ENCODE measurements around the gene IFT25. TPM values are rescaled to one million over a fixed set of nuclear protein-coding genes. Genes with fewer than 3 reads are reported as not detected.
"Not testable (repeated sequence)": the region's sequence is repeated elsewhere in the genome, so short reads cannot be mapped to it uniquely, and the experiment has no call there.

Gene IFT25
- total RNA-seq, 2 donors from 2014 or later = 61.8 to 71.2 TPM

DNA sequence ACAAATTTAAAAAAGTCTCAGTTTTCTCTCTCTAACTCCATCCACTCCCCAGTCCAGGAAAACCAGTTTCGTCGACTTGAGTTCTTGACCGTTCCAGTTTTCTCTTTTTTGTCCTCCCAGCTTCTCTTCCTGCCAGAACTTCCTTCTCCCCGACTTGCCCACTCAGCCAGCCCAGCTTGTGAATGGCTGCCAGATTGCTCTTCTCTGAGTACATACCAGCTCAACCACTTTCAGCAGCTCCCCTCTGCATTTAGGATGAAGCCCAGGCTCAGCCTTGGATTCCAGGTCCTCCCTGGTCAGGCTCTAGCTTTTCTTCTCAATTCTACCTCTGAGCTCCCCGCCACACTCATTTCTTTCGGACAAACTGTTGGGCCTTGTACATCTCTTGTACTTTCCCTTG, 50.1 kb downstream of the IFT25 start:
- Mint-ChIP-seq H3K4me3 (no peak overlapping the region), H3K27me3 (peaks cover 7 to 15% of the 10 kb centered on the region in 2 donors), H3K27ac (no peak overlapping the region)

DNA sequence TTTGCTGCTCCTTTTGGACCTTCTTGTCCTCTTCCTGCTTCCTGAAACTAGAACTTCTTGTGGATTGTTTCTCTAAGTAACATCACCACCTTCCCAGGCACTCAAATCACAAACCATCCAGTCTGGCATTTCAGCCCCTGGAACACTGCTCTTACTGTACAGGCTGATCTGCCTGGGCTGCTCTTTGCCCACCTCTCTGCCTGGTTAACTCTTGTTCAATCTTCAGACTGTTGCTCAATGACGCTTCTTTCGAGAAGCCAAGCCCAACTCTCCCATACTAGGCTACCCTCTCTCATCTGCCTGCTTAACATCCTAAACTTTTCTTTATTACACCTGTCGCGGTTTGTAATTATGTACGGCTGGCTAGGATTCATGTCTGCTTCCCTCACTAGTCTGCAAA, 50.9 kb downstream of the IFT25 start:
- Mint-ChIP-seq H3K4me1 (ENCODE audit: low read depth in 2 of 2) (peaks cover 13 to 34% of the 10 kb centered on the region in 2 donors), H3K9me3 (no peaks in the 10 kb centered on the region), H3K27ac (no peak overlapping the region), H3K36me3 (no peaks in the 10 kb centered on the region), H3K4me3 (no peak overlapping the region), H3K27me3 (peaks cover 7 to 15% of the 10 kb centered on the region in 2 donors)
- DNase-seq (ENCODE audit: low spot score) (no peak), ATAC-seq (no peak)

More for the DNA sequence above, 50.1 kb downstream of the IFT25 start:
- ATAC-seq = no peak
- Mint-ChIP-seq H3K36me3 (no peaks in the 10 kb centered on the region), H3K4me1 (ENCODE audit: low read depth in 2 of 2) (peaks cover 7 to 28% of the 10 kb centered on the region in 2 donors), H3K9me3 (no peaks in the 10 kb centered on the region)
- no peak for DNase-seq (ENCODE audit: low spot score)

DNA sequence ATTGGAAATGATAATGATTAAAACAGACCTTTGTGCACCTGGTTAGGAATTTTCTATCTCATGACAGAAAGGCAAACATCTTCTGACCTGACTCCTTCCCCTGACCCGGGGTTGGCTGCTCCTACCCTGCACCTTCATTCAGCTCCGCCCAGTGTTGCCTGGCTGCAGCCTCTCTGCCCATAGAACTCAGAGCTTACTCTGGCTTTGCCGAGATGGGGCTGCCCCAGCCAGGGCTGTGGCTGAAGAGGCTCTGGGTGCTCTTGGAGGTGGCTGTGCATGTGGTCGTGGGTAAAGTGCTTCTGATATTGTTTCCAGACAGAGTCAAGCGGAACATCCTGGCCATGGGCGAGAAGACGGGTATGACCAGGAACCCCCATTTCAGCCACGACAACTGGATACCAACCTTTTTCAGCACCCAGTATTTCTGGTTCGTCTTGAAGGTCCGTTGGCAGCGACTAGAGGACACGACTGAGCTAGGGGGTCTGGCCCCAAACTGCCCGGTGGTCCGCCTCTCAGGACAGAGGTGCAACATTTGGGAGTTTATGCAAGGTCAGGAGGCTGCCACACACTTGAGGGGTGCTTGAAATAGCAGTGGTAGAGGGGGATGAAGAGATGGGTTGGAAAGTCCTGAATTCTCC, 51.4 kb downstream of the IFT25 start, which contains the start of gene DIO1:
DIO1 (plus strand) TSS at position 189 of the 638 bp plus-strand sequence; CDS start at position 213, 24 bp downstream.
- no peaks in the 10 kb centered on the region for H3K9me3 Mint-ChIP-seq
- H3K4me3 Mint-ChIP-seq = no peak within 1 kb of the TSS
- DNase-seq (ENCODE audit: low spot score) = no peak
- H3K27ac Mint-ChIP-seq = peak within 1 kb of the TSS in 1 of 2 donors; percentile 61
- ATAC-seq = no peak
- H3K4me1 Mint-ChIP-seq (ENCODE audit: low read depth in 2 of 2) = peaks cover 17 to 37% of the 10 kb centered on the region in 2 donors
- no peaks in the 10 kb centered on the region for H3K36me3 Mint-ChIP-seq
- H3K27me3 Mint-ChIP-seq = peaks cover 7 to 15% of the 10 kb centered on the region in 2 donors

DNA sequence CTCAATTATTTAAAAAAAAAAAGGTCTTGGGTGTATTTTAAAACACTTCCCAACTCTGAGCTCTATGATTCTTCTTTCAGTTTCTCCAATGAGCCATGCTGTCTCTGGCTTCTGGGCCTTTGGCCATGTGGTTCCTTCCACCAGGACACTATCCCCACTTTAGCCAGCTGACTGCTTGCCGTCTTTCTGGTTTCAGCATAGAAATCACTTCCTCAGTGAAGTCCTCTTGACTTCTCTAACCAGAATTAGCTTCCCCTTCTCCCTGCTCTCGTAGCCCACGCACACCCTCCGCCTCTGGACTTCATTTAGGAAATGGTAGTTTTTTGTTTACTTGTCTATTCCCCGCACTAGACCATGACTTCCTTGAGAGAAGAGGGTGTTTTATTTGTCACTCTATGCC, 52.6 kb downstream of the IFT25 start:
- peaks cover 24 to 44% of the 10 kb centered on the region in 2 donors for H3K4me1 Mint-ChIP-seq (ENCODE audit: low read depth in 2 of 2)
- H3K27me3 Mint-ChIP-seq = peaks cover 7 to 15% of the 10 kb centered on the region in 2 donors
- ATAC-seq (no peak), DNase-seq (ENCODE audit: low spot score) (no peak)
- no peaks in the 10 kb centered on the region for H3K9me3 Mint-ChIP-seq
- H3K27ac Mint-ChIP-seq = peak overlapping the region in 1 of 2 donors; percentile 61
- no peak overlapping the region for H3K4me3 Mint-ChIP-seq
- H3K36me3 Mint-ChIP-seq = no peaks in the 10 kb centered on the region

DNA sequence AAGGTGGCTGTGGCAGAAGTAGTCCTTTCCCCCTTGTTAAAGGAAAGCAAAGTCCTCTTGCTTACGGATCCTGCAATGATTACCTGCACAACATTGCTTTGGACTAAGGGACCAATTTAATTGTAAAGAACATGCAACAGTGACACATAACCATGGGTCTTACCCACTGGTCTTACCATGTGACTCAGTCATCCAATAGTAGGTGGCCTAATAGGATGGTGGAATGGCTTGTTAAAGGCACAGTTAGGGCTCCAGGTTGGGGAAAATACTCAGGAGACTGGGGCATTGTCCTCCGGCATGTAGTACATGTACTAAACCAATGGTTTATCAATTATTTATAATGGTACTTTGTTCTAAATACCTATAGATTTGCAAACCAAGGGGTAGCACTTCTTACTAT, 53.8 kb downstream of the IFT25 start:
- Mint-ChIP-seq H3K27me3 (peaks cover 7 to 15% of the 10 kb centered on the region in 2 donors), H3K36me3 (no peaks in the 10 kb centered on the region), H3K4me1 (ENCODE audit: low read depth in 2 of 2) (peaks cover 32 to 47% of the 10 kb centered on the region in 2 donors), H3K4me3 (no peak overlapping the region), H3K27ac (no peak overlapping the region), H3K9me3 (no peaks in the 10 kb centered on the region)
- DNase-seq (ENCODE audit: low spot score) = no peak
- no peak for ATAC-seq

DNA sequence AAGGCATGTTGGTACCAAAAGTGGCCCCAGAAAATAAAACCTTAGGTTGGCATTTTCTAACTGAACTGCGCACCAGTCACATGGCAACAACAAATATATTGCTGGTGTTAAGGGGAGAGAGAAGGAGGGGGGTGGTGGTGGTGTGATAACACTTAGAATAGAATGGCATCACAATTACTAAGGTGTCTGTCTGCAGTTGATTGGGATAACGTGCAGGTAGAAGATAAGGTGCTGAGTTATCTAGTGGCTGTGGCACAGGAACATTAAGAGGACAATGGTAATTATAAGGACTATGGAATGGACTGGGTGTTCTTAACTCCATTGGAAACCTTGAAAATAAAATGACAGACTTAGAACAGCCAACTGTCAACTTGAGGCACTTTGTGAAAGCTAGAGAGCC, 54.5 kb downstream of the IFT25 start:
- Mint-ChIP-seq H3K4me1 (ENCODE audit: low read depth in 2 of 2) (peaks cover 32 to 47% of the 10 kb centered on the region in 2 donors), H3K9me3 (no peaks in the 10 kb centered on the region), H3K4me3 (peak overlapping the region; percentile 100), H3K27me3 (peaks cover 7 to 15% of the 10 kb centered on the region in 2 donors), H3K36me3 (no peaks in the 10 kb centered on the region), H3K27ac (peak overlapping the region; percentile 99 to 100)
- ATAC-seq (no peak), DNase-seq (ENCODE audit: low spot score) (no peak)

DNA sequence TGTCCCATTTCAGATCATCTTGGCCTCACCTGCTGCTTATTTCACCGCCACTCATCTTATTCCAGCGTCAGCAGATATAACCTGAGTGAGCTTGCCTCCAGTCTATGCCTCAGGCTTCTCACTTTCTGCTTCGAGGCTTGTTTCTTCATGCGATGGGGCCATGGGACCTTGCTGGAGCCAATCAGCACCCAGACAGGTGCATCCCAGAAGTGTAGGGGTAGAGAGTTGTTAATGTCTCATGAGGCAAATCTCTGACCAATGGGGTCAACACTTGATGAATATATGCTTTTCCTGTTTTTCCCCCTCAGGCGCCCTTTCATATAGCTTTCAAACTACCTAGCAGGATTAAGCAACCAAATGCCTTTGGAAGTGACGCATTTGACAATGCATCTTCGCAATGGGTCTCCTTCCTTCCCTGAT, 55.0 kb downstream of the IFT25 start:
- DNase-seq (ENCODE audit: low spot score) (no peak), ATAC-seq (no peak)
- peaks cover 3 to 11% of the 10 kb centered on the region in 2 donors for H3K27me3 Mint-ChIP-seq
- no peaks in the 10 kb centered on the region for H3K36me3 Mint-ChIP-seq
- peak overlapping the region; percentile 100 for H3K4me3 Mint-ChIP-seq
- H3K9me3 Mint-ChIP-seq = no peaks in the 10 kb centered on the region
- peak overlapping the region; percentile 99 to 100 for H3K27ac Mint-ChIP-seq
- peaks cover 32 to 43% of the 10 kb centered on the region in 2 donors for H3K4me1 Mint-ChIP-seq (ENCODE audit: low read depth in 2 of 2)

DNA sequence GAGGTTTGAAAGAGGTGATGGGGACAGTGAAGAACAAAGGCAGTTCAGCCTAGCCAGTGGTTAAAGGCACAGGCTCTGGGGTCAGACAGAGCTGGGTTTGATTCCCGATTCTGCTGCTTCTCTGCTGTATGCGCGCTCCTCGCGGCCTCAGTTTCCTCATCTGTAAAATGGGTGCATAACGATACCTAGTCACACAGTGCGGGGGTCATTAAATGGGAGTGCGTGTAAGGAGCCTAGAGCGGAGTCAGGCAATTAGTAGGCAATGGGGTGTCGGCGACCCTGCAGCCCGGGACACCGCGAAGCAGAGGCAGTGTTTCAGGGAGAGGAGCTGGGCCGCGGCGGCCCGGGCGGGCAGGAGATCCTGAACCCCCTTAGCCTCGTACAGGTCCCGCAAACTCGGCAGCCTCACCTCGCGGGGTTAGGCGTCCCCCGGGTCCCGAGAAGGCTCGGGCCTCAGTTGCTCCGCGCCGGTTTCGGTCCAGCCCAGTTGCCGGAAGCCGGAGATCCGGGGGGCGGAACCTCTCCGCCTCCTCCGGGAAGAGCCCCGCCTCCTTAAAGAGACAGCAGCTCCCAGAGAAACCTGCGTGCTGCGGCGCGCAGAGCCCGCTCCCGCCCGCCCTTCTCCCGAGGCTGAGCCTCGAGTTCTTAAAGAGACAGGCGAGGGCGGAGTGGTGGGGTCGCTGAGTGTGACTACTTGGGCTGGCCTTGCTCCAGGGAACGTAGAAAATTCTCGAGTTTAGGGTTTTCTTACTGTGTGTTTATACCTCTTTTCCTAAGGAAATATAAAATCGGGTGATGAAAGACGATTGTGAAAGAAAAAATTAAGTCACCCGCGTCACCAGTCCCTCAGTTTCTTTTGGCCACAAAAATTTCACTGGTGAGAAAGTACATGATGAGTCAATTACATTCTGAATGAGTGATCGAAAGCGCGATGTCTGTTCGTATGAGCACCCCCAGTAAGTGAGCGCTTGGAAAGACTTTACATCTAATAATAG, 55.9 kb downstream of the IFT25 start, which contains the start of gene YIPF1:
YIPF1 (minus strand) TSS at position 494 of the 995 bp plus-strand sequence. CDS start 860 bp downstream, outside the sequence.
- Mint-ChIP-seq H3K4me3 (peak within 1 kb of the TSS; percentile 100), H3K4me1 (ENCODE audit: low read depth in 2 of 2) (peaks cover 32 to 38% of the 10 kb centered on the region in 2 donors), H3K36me3 (no peaks in the 10 kb centered on the region), H3K9me3 (no peaks in the 10 kb centered on the region), H3K27me3 (peaks cover 0 to 5% of the 10 kb centered on the region in 2 donors), H3K27ac (peak within 1 kb of the TSS; percentile 99 to 100)
- DNase-seq (ENCODE audit: low spot score) (peak; percentile 92), ATAC-seq (peak; percentile 95 to 96)

DNA sequence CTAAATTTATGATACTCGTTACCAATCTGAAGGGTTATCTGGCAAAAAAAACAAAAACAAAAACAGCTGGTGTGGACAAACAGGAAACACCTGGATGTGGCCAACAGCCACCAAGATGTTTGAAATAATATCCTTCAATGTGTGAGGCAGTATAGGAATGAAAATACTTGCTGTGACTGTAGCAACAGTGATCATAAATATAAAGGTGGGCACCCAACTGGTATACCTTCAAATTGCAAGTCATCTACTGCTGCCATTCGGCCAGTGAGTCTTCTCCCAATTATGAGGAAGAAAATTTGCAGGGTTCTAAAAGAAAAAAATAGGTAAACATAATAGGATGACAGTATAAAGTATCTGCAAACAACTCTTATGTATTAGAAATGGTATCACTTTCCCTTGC, 56.8 kb downstream of the IFT25 start:
- no peaks in the 10 kb centered on the region for H3K9me3 Mint-ChIP-seq
- peaks cover 0 to 4% of the 10 kb centered on the region in 2 donors for H3K27me3 Mint-ChIP-seq
- DNase-seq (ENCODE audit: low spot score) (no peak), ATAC-seq (no peak)
- peak overlapping the region; percentile 100 for H3K4me3 Mint-ChIP-seq
- peaks cover 32 to 33% of the 10 kb centered on the region in 2 donors for H3K4me1 Mint-ChIP-seq (ENCODE audit: low read depth in 2 of 2)
- H3K27ac Mint-ChIP-seq = peak overlapping the region; percentile 99 to 100
- no peaks in the 10 kb centered on the region for H3K36me3 Mint-ChIP-seq

DNA sequence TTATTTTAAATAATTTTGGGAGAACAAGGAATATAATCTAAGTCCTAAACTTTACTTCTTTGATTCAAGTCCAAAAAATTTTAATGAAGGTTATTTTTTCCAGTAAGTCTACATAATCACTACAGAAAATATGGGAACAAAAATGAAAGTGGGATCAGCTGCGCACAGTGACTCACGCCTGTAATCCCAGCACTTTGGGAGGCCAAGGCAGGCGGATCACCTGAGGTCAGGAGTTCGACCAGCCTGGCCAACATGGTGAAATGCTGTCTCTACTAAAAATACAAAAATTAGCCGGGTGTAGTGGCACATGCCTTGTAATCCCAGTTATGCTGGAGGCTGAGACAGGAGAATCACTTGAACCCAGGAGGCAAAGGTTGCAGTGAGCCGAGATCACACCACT, 61.9 kb downstream of the IFT25 start:
- H3K36me3 Mint-ChIP-seq; H3K27me3 Mint-ChIP-seq; ATAC-seq; DNase-seq (ENCODE audit: low spot score); H3K9me3 Mint-ChIP-seq; H3K4me3 Mint-ChIP-seq: not testable (repeated sequence)
- Mint-ChIP-seq H3K27ac (peak overlapping the region in 1 of 2 donors; percentile 60), H3K4me1 (ENCODE audit: low read depth in 2 of 2) (peaks cover 6 to 10% of the 10 kb centered on the region in 2 donors)

DNA sequence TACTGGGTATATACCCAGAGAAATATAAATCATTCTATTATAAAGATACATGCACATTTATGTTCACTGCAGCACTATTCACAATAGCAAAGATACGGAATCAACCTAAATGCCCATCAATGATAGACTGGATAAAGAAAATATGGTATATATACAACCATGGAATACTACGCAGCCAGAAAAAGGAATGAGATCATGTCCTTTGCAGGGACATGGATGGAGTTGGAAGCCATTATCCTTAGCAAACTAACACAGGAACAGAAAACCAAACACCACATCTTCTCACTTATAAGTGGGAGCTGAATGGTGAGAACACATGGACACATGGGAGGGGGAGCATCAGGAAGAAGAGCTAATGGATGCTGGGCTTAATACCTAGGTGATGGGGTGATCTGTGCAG, 63.6 kb downstream of the IFT25 start:
- not testable (repeated sequence) for DNase-seq (ENCODE audit: low spot score); H3K4me1 Mint-ChIP-seq (ENCODE audit: low read depth in 2 of 2); H3K9me3 Mint-ChIP-seq; H3K36me3 Mint-ChIP-seq; H3K27me3 Mint-ChIP-seq; H3K4me3 Mint-ChIP-seq; ATAC-seq; H3K27ac Mint-ChIP-seq

DNA sequence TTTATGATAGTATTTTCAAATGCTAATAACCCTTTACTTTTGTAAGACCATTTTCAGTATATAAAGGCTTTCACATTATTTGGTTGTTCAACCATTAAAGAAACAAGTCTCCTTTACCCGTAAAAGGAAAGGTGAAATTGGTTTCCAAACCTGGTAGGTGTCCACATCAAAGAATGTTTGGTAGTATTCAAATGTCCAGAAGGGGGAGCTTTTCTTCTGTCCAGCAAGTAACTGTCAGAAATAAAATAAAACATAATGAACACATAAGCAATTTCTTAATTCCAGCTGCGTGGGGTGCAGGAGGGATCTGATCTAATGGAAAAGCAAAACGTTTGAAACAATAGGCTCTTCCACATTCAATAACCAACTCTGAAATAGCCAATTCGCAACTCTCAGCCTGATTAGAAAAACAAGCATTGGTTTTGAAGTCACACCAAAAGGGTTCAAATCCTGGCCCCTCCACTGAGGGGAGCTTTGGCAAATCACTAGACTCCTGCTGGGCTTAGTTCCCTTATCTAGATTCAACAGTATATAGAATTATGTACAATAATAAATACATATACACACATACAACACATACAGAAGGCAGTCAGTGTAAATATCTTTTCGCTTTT, 66.9 kb downstream of the IFT25 start:
- Mint-ChIP-seq H3K4me3 (no peak overlapping the region), H3K9me3 (no peaks in the 10 kb centered on the region), H3K36me3 (peaks cover 19% of the 10 kb centered on the region), H3K27me3 (no peaks in the 10 kb centered on the region), H3K27ac (no peak overlapping the region), H3K4me1 (ENCODE audit: low read depth in 2 of 2) (no peaks in the 10 kb centered on the region)
- ATAC-seq (no peak), DNase-seq (ENCODE audit: low spot score) (no peak)

DNA sequence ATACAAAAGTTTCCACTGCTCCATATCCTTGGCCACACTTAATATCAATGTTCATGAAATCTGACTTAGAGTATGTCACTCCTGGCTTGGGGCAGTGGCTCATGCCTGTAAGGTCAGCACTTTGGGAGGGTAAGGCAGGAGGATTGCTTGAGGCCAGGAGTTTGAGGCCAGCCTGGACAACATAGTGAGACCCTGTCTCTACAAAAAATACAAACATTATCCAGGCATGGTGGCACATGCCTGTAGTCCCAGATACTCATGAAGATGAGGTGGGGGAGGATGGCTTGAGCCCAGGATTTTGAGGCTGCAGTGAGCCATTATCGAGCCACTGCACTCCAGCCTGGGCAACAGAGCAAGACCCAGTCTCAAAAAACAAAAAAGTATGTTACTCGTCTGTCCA, 70.3 kb downstream of the IFT25 start:
- not testable (repeated sequence) for H3K4me1 Mint-ChIP-seq (ENCODE audit: low read depth in 2 of 2); DNase-seq (ENCODE audit: low spot score); H3K27me3 Mint-ChIP-seq; H3K9me3 Mint-ChIP-seq; H3K4me3 Mint-ChIP-seq; H3K36me3 Mint-ChIP-seq; ATAC-seq; H3K27ac Mint-ChIP-seq

All from natural killer cell treated with Interleukin-12 subunit alpha and Interleukin-12 subunit beta and Interleukin-15 and Interleukin-18, amount 100 ng/mL, for 72 hours (primary cell).